Measurements from ENCODE around the gene CYCS.

- TF ChIP-seq POLR2A (IDR thresholded peaks at IDR 0.05; ENCODE audit: low read length) (no peak), GATA1 (IDR thresholded peaks at IDR 0.05; ENCODE audit: low read depth, low read length) (no peak)
These were observed 9.4 kb upstream of the CYCS start for GRCh38 chr7:25134358-25135010.
